Keratinocyte (primary cell): ENCODE measurements around the gene LHFPL2.

Source experiments
- CTCF ChIP-seq, 3 experiments: IDR thresholded peaks in 1 of 3; conservative IDR thresholded peaks in 1 of 3; optimal IDR thresholded peaks in 1 of 3; 2 replicates in 2 of 3; 3 replicates in 1 of 3; pipeline versions ENCODE3 to v1.5.1; 2011; ENCODE audit warnings: low read length in 3 of 3, mild to moderate bottlenecking in 3 of 3, moderate library complexity in 2 of 3, control low read depth in 1 of 3, inconsistent platforms in 1 of 3; ENCODE audit not compliant: insufficient read depth in 2 of 3; ENCODE audit errors: extremely low read depth in 1 of 3
- EZH2 ChIP-seq: IDR thresholded peaks from one replicate; pipeline ENCODE4 v1.6.1; 2012; ENCODE audit warnings: inconsistent platforms, mild to moderate bottlenecking, low read length, moderate library complexity

GRCh38 chr5:78541086-78541654 is 107.4 kb downstream of the LHFPL2 start:
- TF ChIP-seq CTCF (optimal IDR thresholded peaks at IDR 0.05 in 1 of 3, IDR thresholded peaks at IDR 0.05 in 1 of 3, conservative IDR thresholded peaks at IDR 0.05 in 1 of 3; ENCODE audit: extremely low read depth in 1 of 3, insufficient read depth in 2 of 3, low read length in 3 of 3) (no peak), EZH2 (no peak)
